ENCODE data around the gene MAP2. TPM values are rescaled to one million over a fixed set of nuclear protein-coding genes. Genes with fewer than 3 reads are reported as not detected.

MAP2 gene
- total and polyA plus RNA-seq, 2 donors (not counting 1 experiment from before 2014, with no cell fraction given), result 1.8 to 3.0 TPM

DNA sequence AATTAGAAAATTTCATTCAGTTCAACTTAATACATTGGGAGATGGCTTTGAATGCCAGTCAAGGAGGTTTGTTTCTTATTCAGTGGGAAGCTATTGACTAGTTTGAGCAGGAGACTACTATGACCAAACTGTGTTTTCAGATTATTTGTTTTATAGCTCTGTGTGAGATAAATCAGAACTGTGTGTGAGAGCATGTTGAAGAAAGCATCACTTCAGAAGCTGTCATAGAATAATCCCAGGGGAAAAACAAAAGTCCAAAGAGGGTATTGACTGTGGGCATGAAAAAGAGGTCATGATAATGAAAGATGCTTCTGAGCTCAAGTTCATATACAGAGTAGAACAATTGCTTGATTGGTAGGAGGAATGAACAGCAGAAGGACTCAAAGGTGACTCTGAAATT is 160.6 kb downstream of the MAP2 start:
- Histone ChIP-seq H3K4me3 (ENCODE audit: control extremely low read depth in 1 of 5, extremely low read depth in 1 of 5, insufficient read depth in 1 of 5, low read depth in 2 of 5, low read length in 4 of 5) (no peak overlapping the region), H2AFZ (ENCODE audit: insufficient read depth, low read depth, low read length, poor library complexity, severe bottlenecking) (no peak overlapping the region), H3K27me3 (replicated peaks in 1 of 4; ENCODE audit: control extremely low read depth in 1 of 4, control insufficient read depth in 3 of 4, insufficient read depth in 4 of 4, low read length in 3 of 4) (no peaks in the 10 kb centered on the region), H3K4me1 (ENCODE audit: control insufficient read depth in 2 of 2, insufficient read depth in 2 of 2, low read length in 2 of 2) (peaks cover 1% of the 10 kb centered on the region in 2 donors), H3K4me2 (replicated peaks; ENCODE audit: low read depth, low read length, poor library complexity, severe bottlenecking) (no peak overlapping the region), H3K9ac (ENCODE audit: low read length) (no peak overlapping the region), H3K36me3 (replicated peaks in 1 of 2; ENCODE audit: control extremely low read depth in 1 of 2, control insufficient read depth in 1 of 2, extremely low read depth in 1 of 2, insufficient read depth in 2 of 2, low read length in 1 of 2) (no peaks in the 10 kb centered on the region), H4K20me1 (ENCODE audit: control insufficient read depth, insufficient read depth, low read length, poor library complexity, severe bottlenecking) (no peaks in the 10 kb centered on the region), H3K27ac (ENCODE audit: low read length in 2 of 2) (no peak overlapping the region), H3K9me3 (ENCODE audit: control extremely low read depth in 1 of 3, control insufficient read depth in 2 of 3, insufficient read depth in 1 of 3, low read length in 2 of 3) (no peaks in the 10 kb centered on the region), H3K79me2 (ENCODE audit: control insufficient read depth, insufficient read depth, low read length) (no peaks in the 10 kb centered on the region)
- ATAC-seq (ENCODE audit: low read depth) (no peak), DNase-seq (no peak)
- TF ChIP-seq, protein P1, sequence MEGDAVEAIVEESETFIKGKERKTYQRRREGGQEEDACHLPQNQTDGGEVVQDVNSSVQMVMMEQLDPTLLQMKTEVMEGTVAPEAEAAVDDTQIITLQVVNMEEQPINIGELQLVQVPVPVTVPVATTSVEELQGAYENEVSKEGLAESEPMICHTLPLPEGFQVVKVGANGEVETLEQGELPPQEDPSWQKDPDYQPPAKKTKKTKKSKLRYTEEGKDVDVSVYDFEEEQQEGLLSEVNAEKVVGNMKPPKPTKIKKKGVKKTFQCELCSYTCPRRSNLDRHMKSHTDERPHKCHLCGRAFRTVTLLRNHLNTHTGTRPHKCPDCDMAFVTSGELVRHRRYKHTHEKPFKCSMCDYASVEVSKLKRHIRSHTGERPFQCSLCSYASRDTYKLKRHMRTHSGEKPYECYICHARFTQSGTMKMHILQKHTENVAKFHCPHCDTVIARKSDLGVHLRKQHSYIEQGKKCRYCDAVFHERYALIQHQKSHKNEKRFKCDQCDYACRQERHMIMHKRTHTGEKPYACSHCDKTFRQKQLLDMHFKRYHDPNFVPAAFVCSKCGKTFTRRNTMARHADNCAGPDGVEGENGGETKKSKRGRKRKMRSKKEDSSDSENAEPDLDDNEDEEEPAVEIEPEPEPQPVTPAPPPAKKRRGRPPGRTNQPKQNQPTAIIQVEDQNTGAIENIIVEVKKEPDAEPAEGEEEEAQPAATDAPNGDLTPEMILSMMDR (IDR thresholded peaks at IDR 0.05), result no peak
- no peak for TF ChIP-seq EZH2 (IDR thresholded peaks at IDR 0.05; ENCODE audit: borderline replicate concordance, insufficient read depth, low read depth, low read length, poor library complexity, severe bottlenecking)
- Mint-ChIP-seq H3K4me1 (peaks cover 3% of the 10 kb centered on the region), H3K27ac (no peak overlapping the region), H3K9me3 (ENCODE audit: insufficient read depth) (no peaks in the 10 kb centered on the region), H3K4me3 (no peak overlapping the region), H3K27me3 (no peaks in the 10 kb centered on the region)
- ChIA-PET POLR2A (no interaction called here), CTCF (interaction anchor here (1.5 kb wide), 1 partner anchor 250 kb away, joined by 5 read pairs; no protein-coding TSS in a partner anchor)
- intact Hi-C loops (cut with micrococcal nuclease), result no loop called here

DNA sequence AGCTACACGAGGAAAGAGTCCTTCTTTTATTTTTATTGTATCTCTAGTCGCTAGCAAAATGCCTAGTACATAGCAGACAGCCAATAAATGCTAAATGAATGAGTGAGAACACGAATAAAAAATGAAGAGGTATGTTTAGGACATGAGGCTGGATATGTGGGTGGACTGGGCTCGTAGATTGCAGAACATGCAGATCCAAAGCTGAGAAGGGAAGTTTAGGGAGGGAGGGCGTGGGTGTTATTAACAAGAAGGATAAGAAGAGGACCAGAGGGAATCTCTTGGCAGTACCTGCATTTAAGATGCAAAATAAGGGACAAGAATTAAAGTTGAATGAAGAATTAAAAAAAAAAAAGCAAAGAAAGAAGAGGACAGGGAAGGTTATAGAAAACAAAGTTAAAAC is 161.1 kb downstream of the MAP2 start:
- Mint-ChIP-seq H3K27me3 (no peaks in the 10 kb centered on the region), H3K4me1 (no peaks in the 10 kb centered on the region), H3K4me3 (no peak overlapping the region), H3K9me3 (ENCODE audit: insufficient read depth) (no peaks in the 10 kb centered on the region), H3K27ac (no peak overlapping the region)
- intact Hi-C loops (cut with micrococcal nuclease), result no loop called here
- Histone ChIP-seq H3K9ac (ENCODE audit: low read length) (no peak overlapping the region), H3K36me3 (replicated peaks in 1 of 2; ENCODE audit: control extremely low read depth in 1 of 2, control insufficient read depth in 1 of 2, extremely low read depth in 1 of 2, insufficient read depth in 2 of 2, low read length in 1 of 2) (no peaks in the 10 kb centered on the region), H3K79me2 (ENCODE audit: control insufficient read depth, insufficient read depth, low read length) (no peaks in the 10 kb centered on the region), H3K4me1 (ENCODE audit: control insufficient read depth in 2 of 2, insufficient read depth in 2 of 2, low read length in 2 of 2) (no peaks in the 10 kb centered on the region), H3K27me3 (replicated peaks in 1 of 4; ENCODE audit: control extremely low read depth in 1 of 4, control insufficient read depth in 3 of 4, insufficient read depth in 4 of 4, low read length in 3 of 4) (no peaks in the 10 kb centered on the region), H3K4me3 (ENCODE audit: control extremely low read depth in 1 of 5, extremely low read depth in 1 of 5, insufficient read depth in 1 of 5, low read depth in 2 of 5, low read length in 4 of 5) (no peak overlapping the region), H2AFZ (ENCODE audit: insufficient read depth, low read depth, low read length, poor library complexity, severe bottlenecking) (no peak overlapping the region), H3K27ac (ENCODE audit: low read length in 2 of 2) (no peak overlapping the region), H3K4me2 (replicated peaks; ENCODE audit: low read depth, low read length, poor library complexity, severe bottlenecking) (no peak overlapping the region), H4K20me1 (ENCODE audit: control insufficient read depth, insufficient read depth, low read length, poor library complexity, severe bottlenecking) (no peaks in the 10 kb centered on the region), H3K9me3 (ENCODE audit: control extremely low read depth in 1 of 3, control insufficient read depth in 2 of 3, insufficient read depth in 1 of 3, low read length in 2 of 3) (no peaks in the 10 kb centered on the region)
- TF ChIP-seq, protein P1 (IDR thresholded peaks at IDR 0.05), result no peak
- no peak for TF ChIP-seq EZH2 (IDR thresholded peaks at IDR 0.05; ENCODE audit: borderline replicate concordance, insufficient read depth, low read depth, low read length, poor library complexity, severe bottlenecking)
- CTCF ChIA-PET, result interaction anchor here (1.5 kb wide), 1 partner anchor 250 kb away, joined by 5 read pairs; no protein-coding TSS in a partner anchor
- no peak for ATAC-seq (ENCODE audit: low read depth)
- DNase-seq, result no peak
- POLR2A ChIA-PET, result no interaction called here
- WGBS (ENCODE audit: insufficient coverage), result 92% methylated on average over 3 of the region's 5 CpGs

Data from B cell (primary cell).